Stimulated activated naive CD8-positive, alpha-beta T cell treated with anti-CD3 and anti-CD28 coated beads, Interleukin-15, amount 100 ng/mL, for 72 hours (primary cell): Measurements from ENCODE around the gene CASK.

Source experiments
- ATAC-seq: fragments of 150-1000 bp; cut with Tn5 transposase; 2 replicates; pipeline ENCODE4 v1.10.0; 2021; ENCODE audit warnings: mild to moderate bottlenecking, moderate library complexity
- DNase-seq, 2 donors: peaks; one replicate each; pipeline ENCODE4 v3.0.0; 2021 to 2022
- H3K27ac Mint-ChIP-seq, 2 donors: one replicate each; pipeline ENCODE4 v1.8.0; 2022; ENCODE audit warnings: mild to moderate bottlenecking in 2 of 2, mixed read lengths in 2 of 2, moderate library complexity in 2 of 2
- H3K27me3 Mint-ChIP-seq: one replicate; pipeline ENCODE4 v1.8.0; 2022; ENCODE audit warnings: mixed read lengths
- H3K4me1 Mint-ChIP-seq: one replicate; pipeline ENCODE4 v1.8.0; 2022; ENCODE audit warnings: mild to moderate bottlenecking, mixed read lengths
- H3K4me3 Mint-ChIP-seq, 2 donors: one replicate each; pipeline ENCODE4 v1.8.0; 2022; ENCODE audit warnings: mild to moderate bottlenecking in 2 of 2, mixed read lengths in 2 of 2, moderate library complexity in 1 of 2
- H3K9me3 Mint-ChIP-seq, 2 donors: one replicate each; pipeline ENCODE4 v1.8.0; 2022; ENCODE audit warnings: mixed read lengths in 2 of 2

CASK gene

GRCh38 chrX:41718481-41719235 lies 204.7 kb downstream of the CASK start:
- no peak for DNase-seq
- Mint-ChIP-seq H3K27me3 (no peaks in the 10 kb centered on the region), H3K9me3 (peaks cover 8 to 12% of the 10 kb centered on the region in 2 donors), H3K4me3 (no peak overlapping the region), H3K4me1 (peaks cover 56% of the 10 kb centered on the region), H3K27ac (no peak overlapping the region)
- no peak for ATAC-seq

GRCh38 chrX:41716767-41717473 lies 206.4 kb downstream of the CASK start:
- Mint-ChIP-seq H3K4me1 (peaks cover 51% of the 10 kb centered on the region), H3K9me3 (peaks cover 8 to 12% of the 10 kb centered on the region in 2 donors), H3K27ac (no peak overlapping the region), H3K4me3 (no peak overlapping the region), H3K27me3 (no peaks in the 10 kb centered on the region)
- DNase-seq (no peak), ATAC-seq (no peak)

DNA sequence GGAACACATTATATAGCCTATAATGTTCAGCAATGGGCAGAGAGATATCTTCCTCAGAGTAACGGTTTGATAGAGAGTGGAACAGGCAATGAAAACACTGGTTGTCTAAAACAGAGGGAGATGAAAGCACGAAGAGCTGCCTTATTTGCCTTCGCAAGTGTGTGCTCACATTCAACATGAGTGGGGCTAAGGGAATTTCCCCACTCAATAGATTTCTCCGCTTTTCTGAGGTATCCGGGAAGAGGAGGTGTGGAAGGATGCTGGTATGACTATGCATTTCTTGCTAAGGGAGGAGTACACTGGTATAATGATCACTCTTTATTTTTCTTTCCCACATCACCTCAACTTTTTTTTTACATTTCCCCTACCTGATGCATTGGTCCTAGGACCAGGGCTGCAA lies 207.1 kb downstream of the CASK start:
- Mint-ChIP-seq H3K27me3 (no peaks in the 10 kb centered on the region), H3K9me3 (peaks cover 8 to 12% of the 10 kb centered on the region in 2 donors), H3K27ac (no peak overlapping the region), H3K4me3 (peak overlapping the region in 1 of 2 donors; percentile 22), H3K4me1 (peaks cover 51% of the 10 kb centered on the region)
- no peak for DNase-seq
- no peak for ATAC-seq

DNA sequence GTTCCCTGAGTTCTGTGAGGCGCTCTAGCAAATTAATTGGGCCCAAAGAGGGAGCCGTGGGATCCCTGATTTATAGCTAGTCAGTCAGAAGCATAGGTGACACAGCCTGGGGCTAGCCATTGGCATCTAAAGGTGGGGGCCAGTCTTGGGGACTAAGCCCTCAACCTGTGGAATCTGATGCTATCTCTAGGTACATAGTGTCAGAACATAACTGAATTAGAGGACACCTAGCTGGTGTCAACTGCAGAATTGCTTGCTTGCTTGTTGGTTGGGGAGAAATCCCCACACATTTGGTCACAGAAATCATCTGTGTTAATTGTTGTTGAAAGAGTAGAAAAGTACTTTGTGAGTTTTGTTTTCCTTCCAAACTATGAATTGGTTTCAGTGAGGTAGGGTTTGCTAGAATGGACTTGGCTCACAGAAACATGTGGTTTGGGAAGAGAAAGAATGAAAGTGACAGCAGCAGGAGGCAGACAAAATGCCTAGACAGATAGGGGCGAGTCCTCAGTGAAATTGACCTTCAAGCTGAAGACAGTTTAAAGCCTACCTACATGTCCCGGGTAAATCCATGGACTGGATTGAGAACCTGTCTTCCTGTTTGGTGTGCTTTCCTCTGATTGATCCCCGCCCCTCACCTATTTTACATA lies 212.2 kb downstream of the CASK start:
- ATAC-seq = peak; percentile 55
- DNase-seq = no peak
- H3K27ac Mint-ChIP-seq = no peak overlapping the region
- H3K27me3 Mint-ChIP-seq = no peaks in the 10 kb centered on the region
- no peak overlapping the region for H3K4me3 Mint-ChIP-seq
- H3K9me3 Mint-ChIP-seq = no peaks in the 10 kb centered on the region
- peaks cover 62% of the 10 kb centered on the region for H3K4me1 Mint-ChIP-seq

- ATAC-seq (no peak), DNase-seq (no peak)
- no peaks in the 10 kb centered on the region for H3K27me3 Mint-ChIP-seq
- H3K27ac Mint-ChIP-seq = no peak overlapping the region
- no peak overlapping the region for H3K4me3 Mint-ChIP-seq
- H3K4me1 Mint-ChIP-seq = peaks cover 70% of the 10 kb centered on the region
- H3K9me3 Mint-ChIP-seq = no peaks in the 10 kb centered on the region
Measured at GRCh38 chrX:41708486-41708885, 214.9 kb downstream of the CASK start.

GRCh38 chrX:41707218-41707617 lies 216.1 kb downstream of the CASK start:
- no peak overlapping the region for H3K27ac Mint-ChIP-seq
- H3K4me1 Mint-ChIP-seq = peaks cover 66% of the 10 kb centered on the region
- H3K27me3 Mint-ChIP-seq = no peaks in the 10 kb centered on the region
- ATAC-seq = no peak
- no peak overlapping the region for H3K4me3 Mint-ChIP-seq
- no peak for DNase-seq
- no peaks in the 10 kb centered on the region for H3K9me3 Mint-ChIP-seq

- peak overlapping the region; percentile 69 to 73 for H3K4me3 Mint-ChIP-seq
- ATAC-seq = no peak
- peaks cover 55% of the 10 kb centered on the region for H3K4me1 Mint-ChIP-seq
- peak overlapping the region; percentile 86 to 89 for H3K27ac Mint-ChIP-seq
- no peaks in the 10 kb centered on the region for H3K9me3 Mint-ChIP-seq
- DNase-seq = no peak
- H3K27me3 Mint-ChIP-seq = no peaks in the 10 kb centered on the region
Measured at GRCh38 chrX:41705680-41706374, 217.5 kb downstream of the CASK start.

- H3K4me3 Mint-ChIP-seq = peak overlapping the region; percentile 28 to 44
- no peaks in the 10 kb centered on the region for H3K27me3 Mint-ChIP-seq
- DNase-seq (no peak), ATAC-seq (no peak)
- H3K4me1 Mint-ChIP-seq = peaks cover 47% of the 10 kb centered on the region
- H3K9me3 Mint-ChIP-seq = no peaks in the 10 kb centered on the region
- peak overlapping the region; percentile 34 to 35 for H3K27ac Mint-ChIP-seq
Measured at GRCh38 chrX:41705042-41705441, 218.3 kb downstream of the CASK start.

GRCh38 chrX:41703574-41704029 lies 219.8 kb downstream of the CASK start:
- H3K4me1 Mint-ChIP-seq = peaks cover 36% of the 10 kb centered on the region
- H3K27me3 Mint-ChIP-seq = no peaks in the 10 kb centered on the region
- no peak for DNase-seq
- ATAC-seq = peak; percentile 90
- H3K27ac Mint-ChIP-seq = no peak overlapping the region
- no peaks in the 10 kb centered on the region for H3K9me3 Mint-ChIP-seq
- no peak overlapping the region for H3K4me3 Mint-ChIP-seq

DNA sequence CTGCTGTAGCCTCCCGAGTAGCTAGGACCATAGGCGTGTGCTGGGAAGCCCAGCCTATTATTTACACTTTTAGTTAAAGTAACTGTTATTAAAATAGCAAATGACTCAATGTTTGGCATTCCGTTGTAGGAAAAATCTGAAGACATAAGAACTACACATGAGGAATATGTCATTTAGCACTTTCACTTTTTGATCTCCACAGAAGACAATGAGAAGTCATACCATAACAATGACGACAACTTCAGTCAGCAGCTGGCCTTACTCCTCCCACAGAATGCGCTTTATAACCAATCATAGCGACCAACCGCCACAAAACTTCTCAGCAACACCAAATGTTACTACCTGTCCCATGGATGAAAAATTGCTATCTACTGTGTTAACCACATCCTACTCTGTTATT lies 227.9 kb downstream of the CASK start:
- DNase-seq = peak in 1 of 2 donors; percentile 26
- Mint-ChIP-seq H3K4me3 (peak overlapping the region in 1 of 2 donors; percentile 23), H3K4me1 (peaks cover 37% of the 10 kb centered on the region), H3K9me3 (peaks cover 0 to 5% of the 10 kb centered on the region in 2 donors), H3K27ac (no peak overlapping the region), H3K27me3 (no peaks in the 10 kb centered on the region)
- ATAC-seq = peak; percentile 82

- Mint-ChIP-seq H3K27ac (peak overlapping the region; percentile 72 to 78), H3K9me3 (peaks cover 0 to 5% of the 10 kb centered on the region in 2 donors), H3K27me3 (no peaks in the 10 kb centered on the region), H3K4me1 (peaks cover 44% of the 10 kb centered on the region), H3K4me3 (peak overlapping the region; percentile 42 to 63)
- ATAC-seq (no peak), DNase-seq (no peak)
Measured at GRCh38 chrX:41693024-41693423, 230.3 kb downstream of the CASK start.

- no peak for DNase-seq
- H3K9me3 Mint-ChIP-seq = peaks cover 0 to 5% of the 10 kb centered on the region in 2 donors
- peaks cover 47% of the 10 kb centered on the region for H3K4me1 Mint-ChIP-seq
- H3K27ac Mint-ChIP-seq = no peak overlapping the region
- no peak for ATAC-seq
- peak overlapping the region; percentile 18 to 42 for H3K4me3 Mint-ChIP-seq
- no peaks in the 10 kb centered on the region for H3K27me3 Mint-ChIP-seq
Measured at GRCh38 chrX:41692162-41692749, 231.1 kb downstream of the CASK start.

GRCh38 chrX:41689711-41690110 lies 233.6 kb downstream of the CASK start:
- DNase-seq (no peak), ATAC-seq (no peak)
- no peak overlapping the region for H3K27ac Mint-ChIP-seq
- no peak overlapping the region for H3K4me3 Mint-ChIP-seq
- H3K9me3 Mint-ChIP-seq = no peaks in the 10 kb centered on the region
- peaks cover 47% of the 10 kb centered on the region for H3K4me1 Mint-ChIP-seq
- no peaks in the 10 kb centered on the region for H3K27me3 Mint-ChIP-seq

- Mint-ChIP-seq H3K4me3 (peak within 1 kb of the TSS; percentile 56 to 64), H3K4me1 (peaks cover 42% of the 10 kb centered on the region), H3K27ac (no peak within 1 kb of the TSS), H3K9me3 (no peaks in the 10 kb centered on the region), H3K27me3 (no peaks in the 10 kb centered on the region)
- DNase-seq (peak in 1 of 2 donors; percentile 35), ATAC-seq (peak; percentile 92)
Measured at GRCh38 chrX:41688835-41689234, 234.5 kb downstream of the CASK start, which contains the start of gene GPR34. Gene GPR34, plus strand, starts transcription at chrX:41688973. Its CDS starts 6,661 bp downstream, at chrX:41695634.

- DNase-seq = no peak
- Mint-ChIP-seq H3K4me3 (peak overlapping the region; percentile 56 to 64), H3K4me1 (peaks cover 35% of the 10 kb centered on the region)
Measured at GRCh38 chrX:41688156-41688555, 235.2 kb downstream of the CASK start.

More at GRCh38 chrX:41688156-41688555, 235.2 kb downstream of the CASK start:
- H3K27me3 Mint-ChIP-seq = no peaks in the 10 kb centered on the region
- no peak for ATAC-seq
- H3K27ac Mint-ChIP-seq = no peak overlapping the region
- no peaks in the 10 kb centered on the region for H3K9me3 Mint-ChIP-seq
